ENCODE data around the gene LCMT1. TPM values are rescaled to one million over a fixed set of nuclear protein-coding genes. Genes with fewer than 3 reads are reported as not detected.
A peak's percentile ranks its signal among the peaks of the same experiment; 100 is the strongest.

Gene LCMT1
- polyA plus RNA-seq, 3 donors from 2014 or later: 40.0 to 55.1 (median 54.7) TPM

- Mint-ChIP-seq H3K4me1 (no peaks in the 10 kb centered on the region), H3K36me3 (no peaks in the 10 kb centered on the region), H3K4me3 (no peak overlapping the region), H3K27ac (no peak overlapping the region), H3K27me3 (ENCODE audit: low read depth in 3 of 3) (peaks cover 0 to 4% (median 1%) of the 10 kb centered on the region in 3 donors), H3K9me3 (no peaks in the 10 kb centered on the region)
- DNase-seq: no peak
Observed at GRCh38 chr16:25199457-25199856, 87.9 kb downstream of the LCMT1 start.

GRCh38 chr16:25210758-25211157 is 99.2 kb downstream of the LCMT1 start:
- H3K36me3 Mint-ChIP-seq: no peaks in the 10 kb centered on the region
- no peak for DNase-seq
- peak overlapping the region in 1 of 6 donors; percentile 16 for H3K27ac Mint-ChIP-seq

GRCh38 chr16:25212636-25213035 is 101.1 kb downstream of the LCMT1 start:
- Mint-ChIP-seq H3K27me3 (ENCODE audit: low read depth in 3 of 3) (peaks cover 0 to 6% (median 0%) of the 10 kb centered on the region in 3 donors), H3K27ac (no peak overlapping the region), H3K4me1 (no peaks in the 10 kb centered on the region), H3K9me3 (peaks cover 0 to 2% (median 0%) of the 10 kb centered on the region in 6 donors), H3K36me3 (no peaks in the 10 kb centered on the region), H3K4me3 (no peak overlapping the region)
- no peak for DNase-seq

More at GRCh38 chr16:25210758-25211157, 99.2 kb downstream of the LCMT1 start:
- H3K4me1 Mint-ChIP-seq: no peaks in the 10 kb centered on the region
- H3K27me3 Mint-ChIP-seq (ENCODE audit: low read depth in 3 of 3): peaks cover 0 to 6% (median 1%) of the 10 kb centered on the region in 3 donors
- H3K9me3 Mint-ChIP-seq: peaks cover 0 to 2% (median 0%) of the 10 kb centered on the region in 6 donors
- no peak overlapping the region for H3K4me3 Mint-ChIP-seq

GRCh38 chr16:25213709-25214397 is 102.3 kb downstream of the LCMT1 start:
- Mint-ChIP-seq H3K9me3 (peaks cover 0 to 2% (median 0%) of the 10 kb centered on the region in 6 donors), H3K27ac (no peak overlapping the region), H3K27me3 (ENCODE audit: low read depth in 3 of 3) (peaks cover 0 to 9% (median 0%) of the 10 kb centered on the region in 3 donors), H3K4me3 (no peak overlapping the region), H3K4me1 (no peaks in the 10 kb centered on the region), H3K36me3 (no peaks in the 10 kb centered on the region)
- no peak for DNase-seq

- Mint-ChIP-seq H3K4me3 (no peak overlapping the region), H3K36me3 (no peaks in the 10 kb centered on the region), H3K9me3 (peaks cover 0 to 2% (median 0%) of the 10 kb centered on the region in 6 donors), H3K4me1 (no peaks in the 10 kb centered on the region), H3K27me3 (ENCODE audit: low read depth in 3 of 3) (peaks cover 0 to 9% (median 2%) of the 10 kb centered on the region in 3 donors), H3K27ac (no peak overlapping the region)
- no peak for DNase-seq
Observed at GRCh38 chr16:25217112-25217511, 105.6 kb downstream of the LCMT1 start.

GRCh38 chr16:25217921-25218320 is 106.4 kb downstream of the LCMT1 start:
- H3K27ac Mint-ChIP-seq: no peak overlapping the region
- H3K4me3 Mint-ChIP-seq: no peak overlapping the region
- DNase-seq: no peak
- H3K9me3 Mint-ChIP-seq: no peaks in the 10 kb centered on the region
- H3K4me1 Mint-ChIP-seq: no peaks in the 10 kb centered on the region
- no peaks in the 10 kb centered on the region for H3K36me3 Mint-ChIP-seq
- peaks cover 0 to 5% (median 2%) of the 10 kb centered on the region in 3 donors for H3K27me3 Mint-ChIP-seq (ENCODE audit: low read depth in 3 of 3)

- H3K4me1 Mint-ChIP-seq: no peaks in the 10 kb centered on the region
- no peaks in the 10 kb centered on the region for H3K9me3 Mint-ChIP-seq
- no peak overlapping the region for H3K27ac Mint-ChIP-seq
Observed at GRCh38 chr16:25219070-25219737, 107.7 kb downstream of the LCMT1 start.

GRCh38 chr16:25222959-25223358 is 111.4 kb downstream of the LCMT1 start:
- no peaks in the 10 kb centered on the region for H3K36me3 Mint-ChIP-seq
- H3K9me3 Mint-ChIP-seq: no peaks in the 10 kb centered on the region
- H3K4me1 Mint-ChIP-seq: no peaks in the 10 kb centered on the region
- peaks cover 2 to 6% (median 3%) of the 10 kb centered on the region in 3 donors for H3K27me3 Mint-ChIP-seq (ENCODE audit: low read depth in 3 of 3)
- no peak for DNase-seq
- no peak overlapping the region for H3K4me3 Mint-ChIP-seq
- no peak overlapping the region for H3K27ac Mint-ChIP-seq

More at GRCh38 chr16:25219070-25219737, 107.7 kb downstream of the LCMT1 start:
- no peaks in the 10 kb centered on the region for H3K36me3 Mint-ChIP-seq
- peaks cover 0 to 4% (median 2%) of the 10 kb centered on the region in 3 donors for H3K27me3 Mint-ChIP-seq (ENCODE audit: low read depth in 3 of 3)
- DNase-seq: no peak
- H3K4me3 Mint-ChIP-seq: no peak overlapping the region

GRCh38 chr16:25223964-25224363 is 112.4 kb downstream of the LCMT1 start:
- no peaks in the 10 kb centered on the region for H3K36me3 Mint-ChIP-seq
- no peaks in the 10 kb centered on the region for H3K4me1 Mint-ChIP-seq
- H3K27me3 Mint-ChIP-seq (ENCODE audit: low read depth in 3 of 3): peaks cover 2 to 4% (median 3%) of the 10 kb centered on the region in 3 donors
- no peak overlapping the region for H3K27ac Mint-ChIP-seq
- no peak for DNase-seq
- H3K9me3 Mint-ChIP-seq: peaks cover 0 to 1% (median 0%) of the 10 kb centered on the region in 6 donors
- no peak overlapping the region for H3K4me3 Mint-ChIP-seq

GRCh38 chr16:25224731-25225319 is 113.3 kb downstream of the LCMT1 start:
- peaks cover 0 to 1% (median 0%) of the 10 kb centered on the region in 6 donors for H3K9me3 Mint-ChIP-seq
- H3K4me3 Mint-ChIP-seq: no peak overlapping the region
- H3K27ac Mint-ChIP-seq: peak overlapping the region in 1 of 6 donors; percentile 36
- no peak for DNase-seq
- peaks cover 2 to 4% (median 3%) of the 10 kb centered on the region in 3 donors for H3K27me3 Mint-ChIP-seq (ENCODE audit: low read depth in 3 of 3)
- H3K36me3 Mint-ChIP-seq: no peaks in the 10 kb centered on the region
- no peaks in the 10 kb centered on the region for H3K4me1 Mint-ChIP-seq

Other genes starting within 250 kb of the LCMT1 start
- 10 to 100 TPM; 12.0 to 35.9 (median 14.5) TPM for gene ARHGAP17, start 96.4 kb upstream of the LCMT1 start, polyA plus RNA-seq
- not detected for gene AQP8, start 105.2 kb downstream of the LCMT1 start, polyA plus RNA-seq
- 1 to 10 TPM in 2 of 3 donors, under 1 TPM in 1; 0.86 to 2.7 (median 1.5) TPM for gene ZKSCAN2, start 146.1 kb downstream of the LCMT1 start, polyA plus RNA-seq

All from immature natural killer cell (primary cell).